Cardiac muscle cell (in vitro differentiated cells and primary cell): Measurements from ENCODE around the gene TRMU. TPM values are rescaled to one million over a fixed set of nuclear protein-coding genes. Genes with fewer than 3 reads are reported as not detected.
A peak's percentile ranks its signal among the peaks of the same experiment; 100 is the strongest.

Experiments
- DNase-seq, 2 donors: peaks; one replicate each; pipeline versions ENCODE4 v3.0.0 to v3.0.0-alpha.2; 2010 to 2017; ENCODE audit warnings: low read depth in 1 of 2, low spot score in 1 of 2
- H3K27ac ChIP-seq: fragments of 200-600 bp; sonication (generic); 2 replicates; pipeline ENCODE4 v1.5.1; 2016
- H3K27me3 ChIP-seq: fragments of 200-600 bp; sonication (generic); 2 replicates; pipeline ENCODE4 v1.6.0; 2016; ENCODE audit warnings: control low read depth
- H3K36me3 ChIP-seq: fragments of 200-600 bp; sonication (generic); 2 replicates; pipeline ENCODE4 v1.5.1; 2016; ENCODE audit warnings: control low read depth
- H3K4me1 ChIP-seq: fragments of 200-600 bp; sonication (generic); 2 replicates; pipeline ENCODE4 v1.8.1; 2017; ENCODE audit warnings: low read depth, mild to moderate bottlenecking, mixed run types
- H3K4me3 ChIP-seq: fragments of 200-600 bp; sonication (generic); 2 replicates; pipeline ENCODE4 v1.5.1; 2016; ENCODE audit warnings: mild to moderate bottlenecking
- H3K9me3 ChIP-seq: fragments of 200-600 bp; sonication (generic); 2 replicates; pipeline ENCODE4 v1.5.1; 2017; ENCODE audit warnings: low read depth, mild to moderate bottlenecking, control low read depth
- CTCF ChIP-seq: IDR thresholded peaks from 2 replicates; pipeline ENCODE4 v1.5.1; 2012; ENCODE audit warnings: low read depth, mild to moderate bottlenecking, low read length
- polyA plus RNA-seq: library from polyadenylated mRNA; unstranded; fragments of >200 nt; fragmentation: Nextera tagmentation; extraction: Ambion mirVana; gene quantifications from 2 replicates; pipeline ENCODE4 v1.2.1, GENCODE V29; 2016
- total RNA-seq: library from RNA; depleted of rRNA; stranded (reverse); fragments of >200 nt; gene quantifications from 2 replicates; pipeline ENCODE4 v1.2.3, GENCODE V29; 2016

Gene TRMU
- total and polyA plus RNA-seq, 2 experiments from 2014 or later, result 127 to 130 TPM

GRCh38 chr22:46349681-46350080, 14.2 kb downstream of the TRMU start:
- no peak overlapping the region for H3K27ac ChIP-seq
- DNase-seq, result no peak
- TF ChIP-seq CTCF, result no peak

GRCh38 chr22:46350121-46350520, 14.6 kb downstream of the TRMU start:
- peaks cover 46% of the 10 kb centered on the region for H3K4me1 ChIP-seq
- TF ChIP-seq CTCF, result no peak
- H3K27me3 ChIP-seq, result no peaks in the 10 kb centered on the region
- H3K36me3 ChIP-seq, result peaks cover 43% of the 10 kb centered on the region
- H3K27ac ChIP-seq, result no peak overlapping the region
- DNase-seq, result no peak
- H3K4me3 ChIP-seq, result no peak overlapping the region
- no peaks in the 10 kb centered on the region for H3K9me3 ChIP-seq

More at GRCh38 chr22:46349681-46350080, 14.2 kb downstream of the TRMU start:
- H3K4me1 ChIP-seq, result peaks cover 49% of the 10 kb centered on the region
- peaks cover 41% of the 10 kb centered on the region for H3K36me3 ChIP-seq
- H3K4me3 ChIP-seq, result no peak overlapping the region
- H3K9me3 ChIP-seq, result no peaks in the 10 kb centered on the region
- no peaks in the 10 kb centered on the region for H3K27me3 ChIP-seq

- Histone ChIP-seq H3K27ac (no peak overlapping the region), H3K4me1 (peaks cover 41% of the 10 kb centered on the region), H3K9me3 (no peaks in the 10 kb centered on the region), H3K4me3 (no peak overlapping the region), H3K27me3 (no peaks in the 10 kb centered on the region), H3K36me3 (peaks cover 43% of the 10 kb centered on the region)
- no peak for DNase-seq
- no peak for TF ChIP-seq CTCF
These were observed 15.1 kb downstream of the TRMU start for GRCh38 chr22:46350646-46351045.

DNA sequence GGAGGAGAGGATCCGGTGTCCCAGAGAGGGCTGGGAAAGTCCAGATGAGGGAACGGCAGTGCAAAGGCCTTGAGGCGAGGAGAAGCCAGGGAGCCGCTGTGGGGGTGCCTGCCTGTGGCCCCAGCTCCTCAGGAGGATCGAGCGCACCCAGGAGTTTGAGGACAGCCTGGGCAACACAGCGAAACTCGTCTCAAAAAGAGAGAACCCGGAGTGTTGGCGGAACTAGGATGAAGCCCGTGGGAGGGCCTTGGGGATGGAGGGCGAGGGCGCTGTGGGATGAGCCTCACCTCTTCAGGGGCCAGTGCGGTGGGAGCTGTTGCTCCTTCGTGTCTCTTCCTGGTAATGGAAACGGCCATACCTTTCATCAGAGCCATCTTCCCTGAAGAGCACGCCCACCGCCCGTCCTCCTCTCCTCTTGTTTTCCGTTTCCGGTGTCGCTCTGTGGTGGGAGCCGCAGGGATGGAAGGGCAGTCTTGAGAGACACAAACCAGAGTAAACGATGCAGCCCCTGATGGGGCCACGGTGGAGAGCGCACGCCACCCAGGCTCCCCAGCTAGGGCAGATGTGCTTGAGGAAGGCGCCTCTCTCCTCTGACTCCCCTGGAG, 15.7 kb downstream of the TRMU start:
- Histone ChIP-seq H3K9me3 (no peaks in the 10 kb centered on the region), H3K27ac (no peak overlapping the region), H3K4me1 (peaks cover 35% of the 10 kb centered on the region), H3K4me3 (no peak overlapping the region), H3K27me3 (no peaks in the 10 kb centered on the region), H3K36me3 (peaks cover 47% of the 10 kb centered on the region)
- TF ChIP-seq CTCF, result no peak
- no peak for DNase-seq

GRCh38 chr22:46351767-46352166, 16.3 kb downstream of the TRMU start:
- H3K9me3 ChIP-seq, result no peaks in the 10 kb centered on the region
- no peak for DNase-seq
- H3K27me3 ChIP-seq, result no peaks in the 10 kb centered on the region
- TF ChIP-seq CTCF, result no peak
- no peak overlapping the region for H3K27ac ChIP-seq
- H3K4me1 ChIP-seq, result peaks cover 32% of the 10 kb centered on the region
- H3K36me3 ChIP-seq, result peaks cover 48% of the 10 kb centered on the region
- H3K4me3 ChIP-seq, result no peak overlapping the region

GRCh38 chr22:46352276-46352675, 16.8 kb downstream of the TRMU start:
- Histone ChIP-seq H3K4me3 (no peak overlapping the region), H3K36me3 (peaks cover 48% of the 10 kb centered on the region), H3K9me3 (no peaks in the 10 kb centered on the region), H3K27ac (peak overlapping the region; percentile 64), H3K4me1 (peaks cover 28% of the 10 kb centered on the region), H3K27me3 (no peaks in the 10 kb centered on the region)
- no peak for TF ChIP-seq CTCF
- DNase-seq, result no peak
